HCT116 (cell line): ENCODE data around the gene RNASE1.

Experiments
- CEBPB ChIP-seq: IDR thresholded peaks from 2 replicates; pipeline ENCODE4 v1.6.1; 2012; ENCODE audit warnings: low read depth
- CTCF ChIP-seq, 3 experiments: fragments of 200-600 bp in 1 of 3; sonication (generic) in 1 of 3; IDR thresholded peaks in 2 of 3; conservative IDR thresholded peaks in 1 of 3; 2 replicates each; pipeline ENCODE4 v1.5.1; 2012 to 2017; ENCODE audit warnings: low read depth in 2 of 3, low read length in 2 of 3, antibody characterized with exemption in 1 of 3, borderline replicate concordance in 1 of 3, control low read depth in 1 of 3, mild to moderate bottlenecking in 1 of 3, mixed read lengths in 1 of 3, mixed run types in 1 of 3, moderate library complexity in 1 of 3; ENCODE audit not compliant: insufficient read depth in 1 of 3
- EGR1 ChIP-seq: IDR thresholded peaks from 2 replicates; pipeline ENCODE4 v1.6.1; 2012; ENCODE audit warnings: low read depth
- ELF1 ChIP-seq: IDR thresholded peaks from 2 replicates; pipeline ENCODE4 v1.6.1; 2012; ENCODE audit warnings: low read depth, borderline replicate concordance
- EZH2phosphoT487 ChIP-seq: fragments of 200-600 bp; IDR thresholded peaks from 2 replicates; pipeline ENCODE4 v1.6.1; 2018; ENCODE audit warnings: antibody characterized with exemption, borderline replicate concordance
- POLR2A ChIP-seq: IDR thresholded peaks from 2 replicates; pipeline ENCODE4 v1.7.0; 2011; ENCODE audit warnings: borderline replicate concordance; ENCODE audit not compliant: insufficient read depth, insufficient read length; ENCODE audit errors: extremely low read depth
- ZBTB33 ChIP-seq: IDR thresholded peaks from 2 replicates; pipeline ENCODE4 v1.6.1; 2011; ENCODE audit warnings: mild to moderate bottlenecking, low read length, moderate library complexity; ENCODE audit not compliant: insufficient replicate concordance; ENCODE audit errors: extremely low read depth

GRCh38 chr14:20798318-20798717, 4.3 kb downstream of the RNASE1 start:
- no peak for TF ChIP-seq POLR2A
- no peak for TF ChIP-seq CEBPB
- no peak for TF ChIP-seq CTCF (IDR thresholded peaks at IDR 0.05 in 2 of 3, conservative IDR thresholded peaks at IDR 0.05 in 1 of 3; ENCODE audit: borderline replicate concordance in 1 of 3, insufficient read depth in 1 of 3, low read depth in 2 of 3, low read length in 2 of 3)
- no peak for TF ChIP-seq EGR1
- TF ChIP-seq EZH2phosphoT487 = no peak
- no peak for TF ChIP-seq ZBTB33
- no peak for TF ChIP-seq ELF1
